HG03064 (cell line): Measurements from ENCODE around the gene PLBD2.

Experiments used
- ATAC-seq: cut with Tn5 transposase; IDR thresholded peaks from one replicate; pipeline ENCODE4 v1.9.1; 2021; ENCODE audit warnings: low read depth; ENCODE audit not compliant: unreplicated experiment

Gene PLBD2

GRCh38 chr12:113368331-113368730 lies 9.9 kb downstream of the PLBD2 start:
- ATAC-seq, result no peak

- no peak for ATAC-seq
These were observed 11.1 kb downstream of the PLBD2 start for GRCh38 chr12:113369391-113369985.

- no peak for ATAC-seq
These were observed 12.7 kb downstream of the PLBD2 start for GRCh38 chr12:113370923-113371682.

GRCh38 chr12:113371808-113372207 lies 13.4 kb downstream of the PLBD2 start:
- no peak for ATAC-seq

- no peak for ATAC-seq
These were observed 14.0 kb downstream of the PLBD2 start for GRCh38 chr12:113372371-113372770.

GRCh38 chr12:113373440-113373839 lies 15.1 kb downstream of the PLBD2 start:
- no peak for ATAC-seq

- no peak for ATAC-seq
These were observed 15.6 kb downstream of the PLBD2 start for GRCh38 chr12:113373969-113374368.

- ATAC-seq, result no peak
These were observed 16.5 kb downstream of the PLBD2 start for GRCh38 chr12:113374823-113375428.

- no peak for ATAC-seq
These were observed 19.9 kb downstream of the PLBD2 start for GRCh38 chr12:113378291-113378690.

- no peak for ATAC-seq
These were observed 22.8 kb downstream of the PLBD2 start for GRCh38 chr12:113381220-113381619.

GRCh38 chr12:113382206-113382605 lies 23.8 kb downstream of the PLBD2 start:
- ATAC-seq, result no peak

- ATAC-seq, result no peak
These were observed 26.4 kb downstream of the PLBD2 start for GRCh38 chr12:113384778-113385177.

GRCh38 chr12:113385282-113385882 lies 27.0 kb downstream of the PLBD2 start:
- ATAC-seq, result no peak

GRCh38 chr12:113386866-113387566 lies 28.6 kb downstream of the PLBD2 start:
- no peak for ATAC-seq

- no peak for ATAC-seq
These were observed 29.2 kb downstream of the PLBD2 start for GRCh38 chr12:113387631-113388030.

GRCh38 chr12:113388351-113388750 lies 30.0 kb downstream of the PLBD2 start:
- no peak for ATAC-seq

GRCh38 chr12:113390064-113391043 lies 32.0 kb downstream of the PLBD2 start:
- no peak for ATAC-seq

GRCh38 chr12:113391145-113391544 lies 32.8 kb downstream of the PLBD2 start:
- no peak for ATAC-seq

GRCh38 chr12:113391650-113392337 lies 33.4 kb downstream of the PLBD2 start:
- no peak for ATAC-seq
